AG04450 (cell line): Measurements from ENCODE around the gene BAIAP2L1. TPM values are rescaled to one million over a fixed set of nuclear protein-coding genes. Genes with fewer than 3 reads are reported as not detected.

Experiments used
- CTCF ChIA-PET: fragments of 300-600, 350-600 bp; formaldehyde crosslinking; extraction: SDS; loops from one replicate; lab custom pipeline; 2022; ENCODE audit warnings: antibody characterized with exemption, inconsistent platforms; lab: Charles Lee
- POLR2A ChIA-PET: fragments of 350-600 bp; formaldehyde crosslinking; extraction: SDS; loops from one replicate; lab custom pipeline; 2021; ENCODE audit warnings: antibody characterized with exemption, inconsistent platforms; lab: Yijun Ruan, JAX
- DNase-seq: peaks from one replicate; pipeline ENCODE4 v3.0.0-alpha.2; 2011; ENCODE audit warnings: low read depth, low spot score
- H3K27ac ChIP-seq: one replicate; pipeline ENCODE4 v1.5.1; 2012; ENCODE audit warnings: low read depth, low read length, control low read depth
- H3K27me3 ChIP-seq: one replicate; pipeline ENCODE4 v1.6.0; 2012; ENCODE audit warnings: low read length; ENCODE audit not compliant: control insufficient read depth, insufficient read depth
- H3K4me3 ChIP-seq: 2 replicates; pipeline ENCODE4 v1.5.1; 2011; ENCODE audit warnings: mild to moderate bottlenecking, low read depth, low read length, control low read depth
- H3K9me3 ChIP-seq: 2 replicates; pipeline ENCODE4 v1.5.1; 2012; ENCODE audit warnings: low read length; ENCODE audit not compliant: control insufficient read depth, insufficient read depth
- polyA plus RNA-seq: library from polyadenylated mRNA; depleted of rRNA; stranded (reverse); fragments of >200 nt; gene quantifications from 2 replicates; pipeline ENCODE4 v1.2.3, GENCODE V29; 2011
- TF ChIP-seq, protein P1 (sequence below): IDR thresholded peaks from 2 replicates; pipeline ENCODE4 v1.5.1; 2011; ENCODE audit warnings: low read depth, low read length, control low read depth, inconsistent platforms

BAIAP2L1 gene
- polyA plus RNA-seq, 1 experiment: 3.9 TPM

DNA sequence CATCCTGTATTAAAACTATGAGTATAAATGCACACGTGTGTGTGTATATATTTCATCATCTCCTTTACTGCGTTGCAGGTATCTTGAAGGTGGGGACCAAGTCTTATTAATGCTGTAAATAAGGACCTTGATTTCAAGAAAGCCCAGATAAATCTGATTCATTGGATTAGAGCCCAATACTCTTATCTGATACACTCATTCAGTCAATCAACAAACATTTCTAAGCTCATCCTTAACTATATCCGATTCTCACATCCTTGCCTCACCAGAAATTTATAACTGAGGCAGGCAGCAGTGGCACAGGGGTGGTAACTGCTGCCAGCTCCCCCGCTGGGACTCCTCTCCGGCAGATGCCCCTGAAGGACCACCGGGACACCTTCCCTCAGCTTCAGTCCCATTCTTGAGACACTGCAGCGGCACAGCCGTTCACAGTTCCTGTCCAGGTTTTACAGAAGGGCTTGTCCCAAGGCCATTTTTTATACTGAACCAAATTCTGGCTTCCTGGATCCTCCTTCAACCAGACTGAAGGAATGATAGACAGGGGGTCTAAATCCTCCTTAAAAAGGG is 65.4 kb downstream of the BAIAP2L1 start:
- Histone ChIP-seq H3K9me3 (peaks cover 4% of the 10 kb centered on the region; the same call in 1 of the 2 replicates), H3K27me3 (no peaks in the 10 kb centered on the region), H3K27ac (no peak overlapping the region), H3K4me3 (no peak overlapping the region)
- ChIA-PET CTCF (no interaction called here), POLR2A (interaction anchor here (0.8 kb wide), 1 partner anchor 16 kb away, joined by 3 read pairs; no protein-coding TSS in a partner anchor)
- DNase-seq: no peak
- TF ChIP-seq, protein P1, sequence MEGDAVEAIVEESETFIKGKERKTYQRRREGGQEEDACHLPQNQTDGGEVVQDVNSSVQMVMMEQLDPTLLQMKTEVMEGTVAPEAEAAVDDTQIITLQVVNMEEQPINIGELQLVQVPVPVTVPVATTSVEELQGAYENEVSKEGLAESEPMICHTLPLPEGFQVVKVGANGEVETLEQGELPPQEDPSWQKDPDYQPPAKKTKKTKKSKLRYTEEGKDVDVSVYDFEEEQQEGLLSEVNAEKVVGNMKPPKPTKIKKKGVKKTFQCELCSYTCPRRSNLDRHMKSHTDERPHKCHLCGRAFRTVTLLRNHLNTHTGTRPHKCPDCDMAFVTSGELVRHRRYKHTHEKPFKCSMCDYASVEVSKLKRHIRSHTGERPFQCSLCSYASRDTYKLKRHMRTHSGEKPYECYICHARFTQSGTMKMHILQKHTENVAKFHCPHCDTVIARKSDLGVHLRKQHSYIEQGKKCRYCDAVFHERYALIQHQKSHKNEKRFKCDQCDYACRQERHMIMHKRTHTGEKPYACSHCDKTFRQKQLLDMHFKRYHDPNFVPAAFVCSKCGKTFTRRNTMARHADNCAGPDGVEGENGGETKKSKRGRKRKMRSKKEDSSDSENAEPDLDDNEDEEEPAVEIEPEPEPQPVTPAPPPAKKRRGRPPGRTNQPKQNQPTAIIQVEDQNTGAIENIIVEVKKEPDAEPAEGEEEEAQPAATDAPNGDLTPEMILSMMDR: no peak

GRCh38 chr7:98334081-98334480 is 66.8 kb downstream of the BAIAP2L1 start:
- Histone ChIP-seq H3K9me3 (no peaks in the 10 kb centered on the region), H3K27ac (no peak overlapping the region), H3K27me3 (no peaks in the 10 kb centered on the region), H3K4me3 (no peak overlapping the region)
- no peak for DNase-seq
- CTCF ChIA-PET: no interaction called here
- POLR2A ChIA-PET: no interaction called here
- TF ChIP-seq, protein P1: no peak

- POLR2A ChIA-PET: no interaction called here
- CTCF ChIA-PET: interaction anchor here (0.5 to 0.6 kb wide), 3 partner anchors 38 to 86 kb away, joined by 3 to 5 read pairs (median 4); no protein-coding TSS in a partner anchor
- Histone ChIP-seq H3K27ac (no peak overlapping the region), H3K4me3 (no peak overlapping the region), H3K27me3 (no peaks in the 10 kb centered on the region), H3K9me3 (no peaks in the 10 kb centered on the region)
- TF ChIP-seq, protein P1: no peak
- DNase-seq: no peak
Measured at GRCh38 chr7:98330926-98331529, 69.9 kb downstream of the BAIAP2L1 start.

GRCh38 chr7:98329791-98330373 is 71.0 kb downstream of the BAIAP2L1 start:
- no peaks in the 10 kb centered on the region for H3K9me3 ChIP-seq
- peak overlapping the region; percentile 41 for H3K27ac ChIP-seq
- ChIA-PET POLR2A (no interaction called here), CTCF (interaction anchor here (1.0 to 1.6 kb wide), 2 partner anchors 11 to 512 kb away, joined by 3 read pairs; no protein-coding TSS in a partner anchor)
- H3K27me3 ChIP-seq: no peaks in the 10 kb centered on the region
- no peak for DNase-seq
- no peak overlapping the region for H3K4me3 ChIP-seq
- TF ChIP-seq, protein P1: no peak
